ENCODE data around the gene MAGIX. TPM values are rescaled to one million over a fixed set of nuclear protein-coding genes. Genes with fewer than 3 reads are reported as not detected.

The MAGIX gene
- total and polyA plus RNA-seq, 2 of the 4 experiments (the other 2 are of a cell fraction): 0.72 to 1.1 TPM

DNA sequence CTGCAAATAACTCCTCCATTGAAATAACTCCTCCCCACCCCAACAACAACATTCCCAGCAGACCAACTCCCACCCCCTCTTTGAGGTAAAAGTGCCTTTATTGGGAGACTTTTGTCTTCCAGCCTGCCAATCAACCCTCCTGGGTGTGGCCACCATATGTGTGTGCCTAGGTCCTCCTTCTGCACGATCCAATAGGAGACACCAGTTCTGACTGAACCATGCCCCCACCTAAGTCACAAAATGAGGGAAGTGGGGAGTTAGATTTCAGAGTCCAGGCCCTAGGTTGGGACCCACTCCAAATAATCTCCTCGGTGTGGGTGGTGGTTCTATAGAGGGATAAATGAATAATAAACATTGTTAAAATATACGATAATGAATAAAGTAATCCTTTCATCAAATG, 12.2 kb downstream of the MAGIX start:
- Histone ChIP-seq H2BK5ac (ENCODE audit: low read depth, low read length, poor library complexity, severe bottlenecking) (no peak overlapping the region), H4K5ac (ENCODE audit: low read depth, low read length) (no peak overlapping the region), H3K79me1 (ENCODE audit: low read depth in 1 of 2, low read length in 2 of 2) (peaks cover 17 to 19% of the 10 kb centered on the region in 2 experiments), H2BK120ac (ENCODE audit: low read depth, low read length) (no peak overlapping the region), H4K91ac (ENCODE audit: insufficient read depth, low read depth, low read length) (no peak overlapping the region), H3K27me3 (ENCODE audit: control insufficient read depth, insufficient read depth, low read length) (no peaks in the 10 kb centered on the region), H2AK5ac (ENCODE audit: low read depth, low read length) (no peak overlapping the region; the same call in 1 of the 2 replicates), H2AK9ac (replicated peaks; ENCODE audit: low read depth, low read length, poor library complexity) (no peak overlapping the region), H3K4me2 (ENCODE audit: low read depth, low read length) (no peak overlapping the region), H3K27ac (ENCODE audit: insufficient read depth, low read length) (no peak overlapping the region), H3K4me1 (ENCODE audit: control insufficient read depth, insufficient read depth, low read length) (peaks cover 2% of the 10 kb centered on the region), H2BK15ac (ENCODE audit: low read depth, low read length) (no peak overlapping the region), H3K18ac (ENCODE audit: low read depth, low read length) (no peak overlapping the region), H4K20me1 (ENCODE audit: insufficient read depth, low read length) (no peaks in the 10 kb centered on the region; the same call in 1 of the 2 replicates), H3K14ac (replicated peaks; ENCODE audit: low read depth, low read length) (no peak overlapping the region), H3K23ac (ENCODE audit: low read depth, low read length) (no peak overlapping the region), H2BK20ac (ENCODE audit: low read depth, low read length) (no peak overlapping the region), H4K8ac (ENCODE audit: low read depth in 2 of 2, low read length in 2 of 2) (no peak overlapping the region), H3K9me3 (ENCODE audit: control insufficient read depth, insufficient read depth, low read length) (no peaks in the 10 kb centered on the region; the same call in 1 of the 2 replicates), H3K36me3 (ENCODE audit: control insufficient read depth, insufficient read depth, low read length) (peaks cover 22% of the 10 kb centered on the region), H3K9ac (ENCODE audit: low read depth, low read length) (no peak overlapping the region), H3K4ac (ENCODE audit: low read depth, low read length) (no peak overlapping the region), H2AFZ (replicated peaks; ENCODE audit: low read length, poor library complexity) (no peak overlapping the region), H3K56ac (ENCODE audit: extremely low read depth, insufficient read depth, low read length) (no peak overlapping the region), H3K9me1 (ENCODE audit: insufficient read depth, low read length) (0 out of 2 replicates have a peak, but pooled peaks cover 5% of the 10 kb centered on the region), H3K4me3 (ENCODE audit: insufficient read depth, low read depth, low read length) (no peak overlapping the region)
- in situ Hi-C loops (cut with MboI; ENCODE audit: low sequenced_read_pairs): no loop called here
- dilution Hi-C loops (cut with HindIII; ENCODE audit: low sequenced_read_pairs, unreplicated experiment): no loop called here
- no peak for TF ChIP-seq BHLHE40 (IDR thresholded peaks at IDR 0.05; ENCODE audit: low read depth, low read length)
- ChIA-PET CTCF (no interaction called here), POLR2A (ENCODE audit: unreplicated experiment) (no interaction called here)
- WGBS, 2 experiments (ENCODE audit: extremely low coverage in 2 of 2, insufficient read length in 1 of 2): no CpG with 5 or more reads among the region's 3 CpGs
- DNase-seq: no peak
- no TSS peak for BruUV-seq (replicated peaks)
- ATAC-seq (ENCODE audit: low read depth): no peak
- intact Hi-C loops (cut with micrococcal nuclease): no loop called here
